Measurements from ENCODE around the gene ADGRL2. TPM values are rescaled to one million over a fixed set of nuclear protein-coding genes. Genes with fewer than 3 reads are reported as not detected.

ADGRL2 gene
- total RNA-seq, 2 donors from 2014 or later = 61.6 to 76.4 TPM

- WGBS, 2 experiments (ENCODE audit: insufficient coverage in 1 of 2, insufficient read length in 1 of 2) = 98 to 100% methylated on average over 2 to 5 of the region's 5 CpGs
- no peaks in the 10 kb centered on the region for H3K4me1 ChIP-seq (ENCODE audit: control insufficient read depth, insufficient read depth, low read length)
- H3K36me3 ChIP-seq (ENCODE audit: control insufficient read depth, insufficient read depth, low read length) = no peaks in the 10 kb centered on the region
- Mint-ChIP-seq H3K9me3 (no peaks in the 10 kb centered on the region), H3K36me3 (ENCODE audit: low read depth) (peaks cover 6% of the 10 kb centered on the region), H3K27ac (no peak overlapping the region), H3K4me1 (peaks cover 4% of the 10 kb centered on the region), H3K27me3 (ENCODE audit: insufficient read depth) (no peaks in the 10 kb centered on the region), H3K4me3 (no peak overlapping the region)
- no peak overlapping the region for H3K9ac ChIP-seq (ENCODE audit: extremely low read depth, low read length, poor library complexity, severe bottlenecking)
- H3K27ac ChIP-seq (ENCODE audit: low read depth, low read length) = no peak overlapping the region
- H3K9me3 ChIP-seq (ENCODE audit: control insufficient read depth, low read length) = no peaks in the 10 kb centered on the region
- H3K4me3 ChIP-seq (ENCODE audit: low read length) = no peak overlapping the region
- no peak for TF ChIP-seq CTCF (conservative IDR thresholded peaks at IDR 0.05)
- no peaks in the 10 kb centered on the region for H3K27me3 ChIP-seq (ENCODE audit: control insufficient read depth, insufficient read depth, low read length, poor library complexity, severe bottlenecking)
- no peak for DNase-seq
Measured at GRCh38 chr1:81887421-81888144, 86.8 kb downstream of the ADGRL2 start.

- no peak overlapping the region for H3K4me3 ChIP-seq (ENCODE audit: low read length)
- Mint-ChIP-seq H3K36me3 (ENCODE audit: low read depth) (peaks cover 6% of the 10 kb centered on the region), H3K4me1 (peaks cover 3% of the 10 kb centered on the region), H3K9me3 (no peaks in the 10 kb centered on the region), H3K4me3 (no peak overlapping the region), H3K27me3 (ENCODE audit: insufficient read depth) (no peaks in the 10 kb centered on the region), H3K27ac (no peak overlapping the region)
- DNase-seq = no peak
- no peaks in the 10 kb centered on the region for H3K27me3 ChIP-seq (ENCODE audit: control insufficient read depth, insufficient read depth, low read length, poor library complexity, severe bottlenecking)
- no peaks in the 10 kb centered on the region for H3K9me3 ChIP-seq (ENCODE audit: control insufficient read depth, low read length)
- no peak overlapping the region for H3K9ac ChIP-seq (ENCODE audit: extremely low read depth, low read length, poor library complexity, severe bottlenecking)
- no peak for TF ChIP-seq CTCF (conservative IDR thresholded peaks at IDR 0.05)
- no peaks in the 10 kb centered on the region for H3K4me1 ChIP-seq (ENCODE audit: control insufficient read depth, insufficient read depth, low read length)
- no peak overlapping the region for H3K27ac ChIP-seq (ENCODE audit: low read depth, low read length)
- WGBS, 2 experiments (ENCODE audit: insufficient coverage in 1 of 2, insufficient read length in 1 of 2) = 95 to 100% methylated on average over 4 of the region's 4 CpGs
- no peaks in the 10 kb centered on the region for H3K36me3 ChIP-seq (ENCODE audit: control insufficient read depth, insufficient read depth, low read length)
Measured at GRCh38 chr1:81889166-81889565, 88.4 kb downstream of the ADGRL2 start.

DNA sequence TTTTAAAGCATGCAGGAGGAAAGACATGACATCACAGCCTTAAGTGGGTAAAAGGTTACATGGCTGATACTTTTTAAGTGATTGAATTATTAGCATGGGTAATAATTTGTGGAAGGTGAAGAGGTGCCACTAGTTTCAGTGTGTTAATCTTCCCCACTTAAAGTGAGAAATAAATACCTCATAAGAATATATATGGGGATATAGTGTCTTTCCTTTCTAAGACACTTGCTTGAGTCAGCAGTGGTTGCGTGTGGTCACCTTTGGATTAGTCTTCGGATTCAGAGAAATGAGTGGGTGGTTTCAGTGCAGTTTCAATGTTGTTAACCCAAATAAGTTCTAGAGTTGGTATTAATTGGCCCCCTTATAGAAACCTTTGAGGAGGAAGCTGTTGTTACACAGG, 94.1 kb downstream of the ADGRL2 start:
- Mint-ChIP-seq H3K27me3 (ENCODE audit: insufficient read depth) (no peaks in the 10 kb centered on the region), H3K4me1 (peaks cover 10% of the 10 kb centered on the region), H3K9me3 (no peaks in the 10 kb centered on the region), H3K27ac (no peak overlapping the region), H3K4me3 (no peak overlapping the region), H3K36me3 (ENCODE audit: low read depth) (peaks cover 6% of the 10 kb centered on the region)
- Histone ChIP-seq H3K4me1 (ENCODE audit: control insufficient read depth, insufficient read depth, low read length) (no peaks in the 10 kb centered on the region), H3K9ac (ENCODE audit: extremely low read depth, low read length, poor library complexity, severe bottlenecking) (no peak overlapping the region), H3K27ac (ENCODE audit: low read depth, low read length) (no peak overlapping the region), H3K27me3 (ENCODE audit: control insufficient read depth, insufficient read depth, low read length, poor library complexity, severe bottlenecking) (no peaks in the 10 kb centered on the region), H3K4me3 (ENCODE audit: low read length) (no peak overlapping the region), H3K36me3 (ENCODE audit: control insufficient read depth, insufficient read depth, low read length) (no peaks in the 10 kb centered on the region), H3K9me3 (ENCODE audit: control insufficient read depth, low read length) (no peaks in the 10 kb centered on the region)
- no peak for DNase-seq
- no peak for TF ChIP-seq CTCF (conservative IDR thresholded peaks at IDR 0.05)
- WGBS, 2 experiments (ENCODE audit: insufficient coverage in 1 of 2, insufficient read length in 1 of 2) = 94% methylated on average over 2 of the region's 2 CpGs; no CpG with 5 or more reads in 1 of the 2 experiments
